Lower leg skin (tissue), 4 donors: ENCODE measurements around the gene NEDD4L. TPM values are rescaled to one million over a fixed set of nuclear protein-coding genes. Genes with fewer than 3 reads are reported as not detected.

ENCODE experiments used
- DNase-seq, 2 donors: peaks; one replicate each; pipeline ENCODE4 v3.0.0-alpha.2; 2019; ENCODE audit warnings: low spot score in 2 of 2
- H3K4me3 ChIP-seq: fragments of 200-600 bp; sonication (generic); 2 replicates; pipeline ENCODE4 v1.5.1; 2017; ENCODE audit warnings: mild to moderate bottlenecking, low read depth; ENCODE audit not compliant: poor library complexity, severe bottlenecking
- CTCF ChIP-seq, 3 donors: fragments of 450-650 bp; IDR thresholded peaks; one replicate each; pipeline ENCODE4 v1.5.1; 2016; ENCODE audit warnings: antibody characterized with exemption in 3 of 3, mild to moderate bottlenecking in 3 of 3, moderate library complexity in 2 of 3
- POLR2A ChIP-seq, 2 donors: fragments of 450-650 bp; IDR thresholded peaks; one replicate each; pipeline ENCODE4 v1.6.1; 2016 to 2017; ENCODE audit warnings: antibody characterized with exemption in 2 of 2, mild to moderate bottlenecking in 1 of 2, moderate library complexity in 1 of 2
- WGBS, 2 donors: methylation state at CpG; one replicate each; pipeline ENCODE4 v1.1.5; 2018; 5-methylcytosine and 5-hydroxymethylcytosine counted together
- intact Hi-C: fragments of 100-400 bp; cut with DNase I; formaldehyde crosslinking; loops from one replicate; pipeline ENCODE4 v1.15.0; 2023; ENCODE audit warnings: low total_unique reads
- total RNA-seq, 4 donors: library from RNA; depleted of rRNA; stranded (reverse); fragments of >200 nt; gene quantifications; one replicate each; pipeline ENCODE4 v1.1.0, GENCODE V29; 2016

Gene NEDD4L
- total RNA-seq, 4 donors from 2014 or later = 22.9 to 127 (median 35.0) TPM

GRCh38 chr18:58186258-58186948 lies 142.4 kb downstream of the NEDD4L start:
- intact Hi-C loops = no loop called here
- no peak overlapping the region for H3K4me3 ChIP-seq
- TF ChIP-seq POLR2A (IDR thresholded peaks at IDR 0.05) (no peak), CTCF (IDR thresholded peaks at IDR 0.05) (no peak)
- WGBS, 2 donors = 41 to 49% methylated on average over 6 of the region's 6 CpGs
- DNase-seq = no peak

GRCh38 chr18:58187674-58188073 lies 143.6 kb downstream of the NEDD4L start:
- intact Hi-C loops = no loop called here
- H3K4me3 ChIP-seq = no peak overlapping the region

GRCh38 chr18:58188996-58189395 lies 145.0 kb downstream of the NEDD4L start:
- 95% methylated on average over 5 of the region's 5 CpGs for WGBS, 2 donors
- TF ChIP-seq POLR2A (IDR thresholded peaks at IDR 0.05) = no peak
- TF ChIP-seq CTCF (IDR thresholded peaks at IDR 0.05) = no peak
- DNase-seq = no peak
- no peak overlapping the region for H3K4me3 ChIP-seq
- intact Hi-C loops = no loop called here

More at GRCh38 chr18:58187674-58188073, 143.6 kb downstream of the NEDD4L start:
- DNase-seq = no peak
- WGBS, 2 donors = 76 to 81% methylated on average over 6 of the region's 6 CpGs
- no peak for TF ChIP-seq POLR2A (IDR thresholded peaks at IDR 0.05)
- TF ChIP-seq CTCF (IDR thresholded peaks at IDR 0.05) = no peak

- intact Hi-C loops = no loop called here
- H3K4me3 ChIP-seq = no peak overlapping the region
- DNase-seq = no peak
- TF ChIP-seq CTCF (IDR thresholded peaks at IDR 0.05) (no peak), POLR2A (IDR thresholded peaks at IDR 0.05) (no peak)
- WGBS, 2 donors = 91 to 93% methylated on average over 5 of the region's 5 CpGs
Measured at GRCh38 chr18:58190842-58191530, 147.0 kb downstream of the NEDD4L start.

GRCh38 chr18:58191626-58192025 lies 147.6 kb downstream of the NEDD4L start:
- H3K4me3 ChIP-seq = no peak overlapping the region
- WGBS, 2 donors = 93% methylated on average over 2 of the region's 2 CpGs
- no peak for DNase-seq
- no peak for TF ChIP-seq CTCF (IDR thresholded peaks at IDR 0.05)
- no peak for TF ChIP-seq POLR2A (IDR thresholded peaks at IDR 0.05)
- intact Hi-C loops = no loop called here
